ENCODE results near the gene LEP. TPM values are rescaled to one million over a fixed set of nuclear protein-coding genes. Genes with fewer than 3 reads are reported as not detected.

LEP gene
- total RNA-seq, 3 donors from 2014 or later (not counting 1 experiment from before 2014, with no cell fraction given): not detected

DNA sequence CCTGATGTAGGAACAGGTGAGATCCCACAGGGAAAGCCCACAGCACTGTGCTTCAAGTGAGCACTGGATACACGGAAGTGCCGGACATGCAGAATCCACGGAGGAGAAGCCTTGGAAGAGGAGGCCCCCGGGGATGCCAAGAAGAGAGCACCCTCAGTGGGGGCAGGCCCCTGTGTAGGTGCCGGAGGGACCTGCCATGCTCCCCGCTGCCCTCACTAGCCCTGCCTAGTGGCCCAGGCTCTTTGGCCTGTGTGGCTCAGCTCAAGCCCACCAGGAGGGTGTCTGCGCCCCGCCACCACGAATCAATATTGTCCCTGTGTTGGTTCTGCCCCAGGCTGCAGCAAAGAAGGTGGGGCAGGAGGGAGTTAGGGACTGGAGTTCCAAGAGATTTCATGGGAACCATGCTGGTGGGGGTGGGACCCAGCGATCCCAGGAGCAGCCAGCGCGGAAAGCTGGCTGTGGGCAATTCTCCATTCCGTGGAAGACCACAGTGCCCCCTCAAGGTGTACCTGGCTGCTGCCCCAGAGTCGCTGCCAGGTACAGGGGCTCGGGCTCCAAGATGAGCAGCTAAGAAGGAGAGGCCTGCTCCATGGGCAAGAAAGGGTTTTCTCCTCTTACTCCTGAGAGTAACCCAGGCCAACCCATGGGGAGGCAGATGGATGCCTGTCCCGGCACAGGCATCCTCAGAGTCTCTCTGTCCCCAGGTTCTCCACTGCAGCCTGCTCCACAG, 34.9 kb upstream of the LEP start:
- DNase-seq (no peak), ATAC-seq (no peak)
- Histone ChIP-seq H3K27ac (ENCODE audit: low read length) (no peak overlapping the region), H3K36me3 (ENCODE audit: control insufficient read depth, insufficient read depth, low read length) (no peaks in the 10 kb centered on the region), H3K4me1 (ENCODE audit: control insufficient read depth, insufficient read depth, low read length) (peaks cover 16% of the 10 kb centered on the region), H3K9me3 (ENCODE audit: control insufficient read depth, insufficient read depth, low read length) (no peaks in the 10 kb centered on the region), H3K27me3 (ENCODE audit: control insufficient read depth, insufficient read depth, low read length) (peaks cover 21% of the 10 kb centered on the region), H3K4me3 (ENCODE audit: low read length) (no peak overlapping the region)
- intact Hi-C loops (cut with micrococcal nuclease): loop anchor here (10.0 kb wide), 1 partner anchor 691 kb away; no protein-coding TSS in a partner anchor
- peaks cover 16 to 41% of the 10 kb centered on the region in 2 donors for H3K27me3 Mint-ChIP-seq (ENCODE audit: low read depth in 2 of 2)
- TF ChIP-seq, protein P1, sequence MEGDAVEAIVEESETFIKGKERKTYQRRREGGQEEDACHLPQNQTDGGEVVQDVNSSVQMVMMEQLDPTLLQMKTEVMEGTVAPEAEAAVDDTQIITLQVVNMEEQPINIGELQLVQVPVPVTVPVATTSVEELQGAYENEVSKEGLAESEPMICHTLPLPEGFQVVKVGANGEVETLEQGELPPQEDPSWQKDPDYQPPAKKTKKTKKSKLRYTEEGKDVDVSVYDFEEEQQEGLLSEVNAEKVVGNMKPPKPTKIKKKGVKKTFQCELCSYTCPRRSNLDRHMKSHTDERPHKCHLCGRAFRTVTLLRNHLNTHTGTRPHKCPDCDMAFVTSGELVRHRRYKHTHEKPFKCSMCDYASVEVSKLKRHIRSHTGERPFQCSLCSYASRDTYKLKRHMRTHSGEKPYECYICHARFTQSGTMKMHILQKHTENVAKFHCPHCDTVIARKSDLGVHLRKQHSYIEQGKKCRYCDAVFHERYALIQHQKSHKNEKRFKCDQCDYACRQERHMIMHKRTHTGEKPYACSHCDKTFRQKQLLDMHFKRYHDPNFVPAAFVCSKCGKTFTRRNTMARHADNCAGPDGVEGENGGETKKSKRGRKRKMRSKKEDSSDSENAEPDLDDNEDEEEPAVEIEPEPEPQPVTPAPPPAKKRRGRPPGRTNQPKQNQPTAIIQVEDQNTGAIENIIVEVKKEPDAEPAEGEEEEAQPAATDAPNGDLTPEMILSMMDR (IDR thresholded peaks at IDR 0.05): no peak
- no peak overlapping the region for H3K27ac Mint-ChIP-seq
- WGBS (ENCODE audit: insufficient coverage): 87% methylated on average over 16 of the region's 16 CpGs
- H3K9me3 Mint-ChIP-seq: no peaks in the 10 kb centered on the region
- H3K4me3 Mint-ChIP-seq: no peak overlapping the region
- H3K4me1 Mint-ChIP-seq: peaks cover 14 to 16% of the 10 kb centered on the region in 2 donors
- H3K36me3 Mint-ChIP-seq: no peaks in the 10 kb centered on the region

DNA sequence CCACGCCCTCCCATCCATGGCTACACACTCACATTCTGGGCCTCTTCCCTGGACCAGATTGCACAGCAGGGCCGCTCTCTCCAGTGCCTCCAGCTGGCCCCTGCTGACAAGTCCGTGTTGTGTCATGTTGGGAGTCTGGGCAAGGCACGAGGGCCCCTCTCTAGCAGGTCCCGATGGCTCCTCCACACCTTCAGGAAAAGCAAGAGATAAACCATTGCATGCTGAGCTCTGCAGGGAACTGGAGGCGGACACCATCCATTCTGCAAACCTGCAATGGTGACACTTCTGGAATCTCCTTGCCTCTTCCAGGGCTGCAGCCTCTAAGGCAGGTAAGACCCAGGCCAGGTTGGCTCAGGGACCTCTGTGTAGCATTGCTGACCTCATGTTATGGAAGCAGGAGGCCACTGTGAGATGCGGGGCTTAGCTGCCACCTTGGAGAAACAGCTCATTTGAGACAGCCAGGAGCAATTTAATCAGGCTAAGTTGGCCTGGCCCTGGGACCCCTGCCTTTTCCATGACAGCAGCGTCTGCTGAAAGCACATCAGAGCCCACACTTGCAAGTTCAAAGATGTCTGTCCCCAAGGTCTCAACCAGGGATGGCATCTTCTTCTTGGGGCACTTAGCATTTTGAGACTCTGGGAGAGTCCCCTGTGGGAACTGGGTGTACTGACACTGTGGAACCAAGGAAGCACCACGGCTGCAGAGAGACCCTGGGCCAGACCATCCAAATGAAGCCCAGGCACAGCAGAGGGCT, 34.2 kb upstream of the LEP start:
- Mint-ChIP-seq H3K4me3 (no peak overlapping the region), H3K4me1 (peaks cover 8 to 9% of the 10 kb centered on the region in 2 donors), H3K9me3 (no peaks in the 10 kb centered on the region), H3K27ac (no peak overlapping the region), H3K27me3 (ENCODE audit: low read depth in 2 of 2) (peaks cover 9 to 34% of the 10 kb centered on the region in 2 donors), H3K36me3 (no peaks in the 10 kb centered on the region)
- intact Hi-C loops (cut with micrococcal nuclease): loop anchor here (10.0 kb wide), 1 partner anchor 692 kb away; no protein-coding TSS in a partner anchor
- 71% methylated on average over 9 of the region's 9 CpGs for WGBS (ENCODE audit: insufficient coverage)
- H3K36me3 ChIP-seq (ENCODE audit: control insufficient read depth, insufficient read depth, low read length): no peaks in the 10 kb centered on the region
- TF ChIP-seq, protein P1 (IDR thresholded peaks at IDR 0.05): no peak
- no peak overlapping the region for H3K27ac ChIP-seq (ENCODE audit: low read length)
- peaks cover 8% of the 10 kb centered on the region for H3K4me1 ChIP-seq (ENCODE audit: control insufficient read depth, insufficient read depth, low read length)
- ATAC-seq (no peak), DNase-seq (no peak)
- H3K4me3 ChIP-seq (ENCODE audit: low read length): no peak overlapping the region
- H3K27me3 ChIP-seq (ENCODE audit: control insufficient read depth, insufficient read depth, low read length): peaks cover 15% of the 10 kb centered on the region
- H3K9me3 ChIP-seq (ENCODE audit: control insufficient read depth, insufficient read depth, low read length): no peaks in the 10 kb centered on the region

DNA sequence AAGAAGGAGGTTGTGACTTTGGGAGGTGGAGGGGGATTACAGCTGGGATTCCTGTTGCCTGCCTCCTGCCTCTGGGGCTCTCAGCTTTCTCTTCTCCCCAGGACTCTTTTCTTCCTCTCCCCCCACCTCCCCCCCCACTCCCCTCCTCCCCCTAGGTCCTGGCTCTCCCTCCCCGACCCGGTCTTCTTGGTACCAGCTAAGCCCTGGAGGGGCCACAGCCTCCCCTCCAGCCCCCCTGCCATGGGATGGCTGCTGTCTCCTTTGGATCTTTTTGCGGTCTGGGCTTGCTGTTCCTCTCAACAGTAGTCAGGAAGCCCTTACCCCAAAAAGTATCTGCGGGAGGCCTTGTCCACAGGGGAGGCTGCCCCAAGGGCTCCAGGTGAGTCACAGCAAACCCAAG, 33.5 kb upstream of the LEP start:
- Mint-ChIP-seq H3K36me3 (no peaks in the 10 kb centered on the region), H3K9me3 (no peaks in the 10 kb centered on the region), H3K27ac (no peak overlapping the region), H3K27me3 (ENCODE audit: low read depth in 2 of 2) (peaks cover 2 to 28% of the 10 kb centered on the region in 2 donors), H3K4me3 (no peak overlapping the region), H3K4me1 (peaks cover 5% of the 10 kb centered on the region in 2 donors)
- Histone ChIP-seq H3K36me3 (ENCODE audit: control insufficient read depth, insufficient read depth, low read length) (no peaks in the 10 kb centered on the region), H3K9me3 (ENCODE audit: control insufficient read depth, insufficient read depth, low read length) (no peaks in the 10 kb centered on the region), H3K4me3 (ENCODE audit: low read length) (no peak overlapping the region), H3K4me1 (ENCODE audit: control insufficient read depth, insufficient read depth, low read length) (peaks cover 7% of the 10 kb centered on the region), H3K27ac (ENCODE audit: low read length) (no peak overlapping the region), H3K27me3 (ENCODE audit: control insufficient read depth, insufficient read depth, low read length) (peaks cover 9% of the 10 kb centered on the region)
- DNase-seq: no peak
- TF ChIP-seq, protein P1 (IDR thresholded peaks at IDR 0.05): no peak
- 82% methylated on average over 4 of the region's 4 CpGs for WGBS (ENCODE audit: insufficient coverage)
- intact Hi-C loops (cut with micrococcal nuclease): loop anchor here (10.0 kb wide), 1 partner anchor 693 kb away; no protein-coding TSS in a partner anchor
- ATAC-seq: no peak
